SIG-M5 treated with dmso at 0.1 percent for 504 hours (cell line): ENCODE data around the gene KLHL3.
"Not testable (repeated sequence)": the region's sequence is repeated elsewhere in the genome, so short reads cannot be mapped to it uniquely, and the experiment has no call there.

ENCODE experiments used
- DNase-seq: peaks from one replicate; lab custom pipeline; 2025; ENCODE audit not compliant: unreplicated experiment; lab: John Stamatoyannopoulos, UW

KLHL3 gene, protein sequence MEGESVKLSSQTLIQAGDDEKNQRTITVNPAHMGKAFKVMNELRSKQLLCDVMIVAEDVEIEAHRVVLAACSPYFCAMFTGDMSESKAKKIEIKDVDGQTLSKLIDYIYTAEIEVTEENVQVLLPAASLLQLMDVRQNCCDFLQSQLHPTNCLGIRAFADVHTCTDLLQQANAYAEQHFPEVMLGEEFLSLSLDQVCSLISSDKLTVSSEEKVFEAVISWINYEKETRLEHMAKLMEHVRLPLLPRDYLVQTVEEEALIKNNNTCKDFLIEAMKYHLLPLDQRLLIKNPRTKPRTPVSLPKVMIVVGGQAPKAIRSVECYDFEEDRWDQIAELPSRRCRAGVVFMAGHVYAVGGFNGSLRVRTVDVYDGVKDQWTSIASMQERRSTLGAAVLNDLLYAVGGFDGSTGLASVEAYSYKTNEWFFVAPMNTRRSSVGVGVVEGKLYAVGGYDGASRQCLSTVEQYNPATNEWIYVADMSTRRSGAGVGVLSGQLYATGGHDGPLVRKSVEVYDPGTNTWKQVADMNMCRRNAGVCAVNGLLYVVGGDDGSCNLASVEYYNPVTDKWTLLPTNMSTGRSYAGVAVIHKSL

GRCh38 chr5:137735555-137736284 lies at the start of gene KLHL3:
Gene KLHL3 (minus strand): TSS chr5:137736089. CDS start chr5:137735646, 443 bp downstream.
- DNase-seq, result no peak

DNA sequence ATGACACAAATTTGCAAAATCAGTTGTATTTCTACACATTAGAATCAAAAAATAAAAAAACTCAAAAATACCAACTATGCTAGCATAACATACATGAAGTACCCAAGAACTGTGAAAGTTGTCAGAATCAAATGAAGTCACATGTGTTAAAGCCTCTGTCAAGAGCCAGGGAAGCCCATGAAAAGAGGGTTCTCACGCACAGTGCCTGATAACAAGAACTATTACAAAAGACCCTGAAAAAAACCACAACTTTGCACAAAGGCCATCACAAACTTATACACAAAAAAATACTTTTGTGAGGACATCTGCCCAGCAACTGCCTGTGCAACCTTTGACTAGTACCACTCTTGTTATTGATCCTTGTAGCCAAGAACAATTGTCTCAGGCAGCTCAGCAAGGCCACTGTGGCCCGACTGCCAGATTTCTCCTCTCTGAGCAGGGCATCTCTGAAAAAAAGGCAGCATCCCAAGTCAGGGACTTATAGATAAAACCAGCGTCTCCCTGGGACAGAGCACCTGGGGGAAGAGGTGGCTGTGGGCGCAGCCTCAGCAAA lies 47.2 kb upstream of the KLHL3 start:
- no peak for DNase-seq

DNA sequence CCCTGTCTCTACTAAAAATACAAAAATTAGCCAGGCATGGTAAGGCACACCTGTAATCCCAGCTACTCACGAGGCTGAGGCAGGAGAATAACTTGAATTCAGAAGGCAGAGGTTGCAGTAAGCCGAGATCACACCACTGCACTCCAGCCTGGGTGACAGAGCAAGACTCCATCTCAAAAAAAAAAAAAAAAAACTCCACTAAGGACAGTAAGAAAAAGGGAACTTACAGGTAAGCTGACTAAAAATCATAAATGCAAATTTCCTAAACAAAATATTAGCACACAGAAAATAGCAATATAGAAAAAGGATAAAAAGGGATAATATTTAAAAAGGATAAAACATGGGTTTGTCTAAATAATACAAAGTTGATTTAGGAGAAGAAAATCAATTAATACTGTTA lies 46.2 kb upstream of the KLHL3 start:
- no peak for DNase-seq

DNA sequence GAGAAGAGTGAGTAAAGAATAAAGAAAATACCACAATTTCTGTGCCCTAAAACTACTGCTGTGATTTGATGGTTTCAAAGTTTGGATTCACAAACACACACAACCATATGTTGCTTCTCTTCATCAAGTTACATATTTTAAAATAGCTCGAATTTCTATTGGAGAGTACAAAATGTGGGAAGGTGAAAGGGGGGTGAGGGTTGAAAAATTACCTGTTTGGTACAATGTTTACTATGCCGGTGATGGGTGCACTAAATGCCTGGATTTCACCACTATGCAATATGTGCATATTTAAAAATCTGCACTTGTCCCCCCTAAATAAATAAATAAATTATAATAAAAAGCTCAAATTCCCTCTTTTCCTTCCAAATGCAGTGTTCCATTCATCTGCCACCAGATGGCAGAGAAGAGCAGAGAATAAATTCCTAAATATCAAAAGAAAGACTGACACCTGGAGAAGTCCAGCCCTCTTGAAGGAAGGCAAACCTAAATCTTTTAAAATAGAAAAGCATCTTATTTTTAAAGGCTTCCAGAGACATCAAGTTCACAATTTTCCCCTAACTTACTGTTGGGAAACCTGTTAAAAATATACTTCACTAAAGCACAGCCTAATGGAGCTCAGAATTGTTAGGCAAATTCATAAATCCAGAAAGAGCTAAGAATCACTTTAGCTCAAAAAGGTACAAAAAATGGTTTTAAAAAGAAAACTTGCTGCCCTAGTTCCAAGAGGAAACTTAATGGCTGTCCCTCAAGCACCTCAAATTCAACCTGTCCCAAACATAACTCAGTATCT lies 43.1 kb upstream of the KLHL3 start:
- DNase-seq, result peak; percentile 40

DNA sequence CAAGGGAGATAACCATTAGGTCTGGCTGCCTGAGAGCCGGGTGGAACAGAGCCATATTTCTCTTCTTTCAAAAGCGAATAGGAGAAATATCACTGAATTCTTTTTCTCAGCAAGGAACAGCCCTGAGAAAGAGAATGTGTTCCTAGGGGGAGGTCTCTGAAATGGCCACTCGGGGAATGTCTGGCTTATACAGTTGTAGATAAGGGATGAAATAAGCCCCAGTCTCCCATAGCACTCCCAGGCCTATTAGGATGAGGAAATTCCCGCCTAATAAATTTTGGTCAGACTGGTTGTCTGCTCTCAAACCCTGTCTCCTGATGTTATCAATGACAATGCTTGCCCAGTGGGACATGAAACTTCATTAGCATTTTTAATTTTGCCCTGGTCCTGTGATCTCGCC lies 32.0 kb upstream of the KLHL3 start:
- not testable (repeated sequence) for DNase-seq

DNA sequence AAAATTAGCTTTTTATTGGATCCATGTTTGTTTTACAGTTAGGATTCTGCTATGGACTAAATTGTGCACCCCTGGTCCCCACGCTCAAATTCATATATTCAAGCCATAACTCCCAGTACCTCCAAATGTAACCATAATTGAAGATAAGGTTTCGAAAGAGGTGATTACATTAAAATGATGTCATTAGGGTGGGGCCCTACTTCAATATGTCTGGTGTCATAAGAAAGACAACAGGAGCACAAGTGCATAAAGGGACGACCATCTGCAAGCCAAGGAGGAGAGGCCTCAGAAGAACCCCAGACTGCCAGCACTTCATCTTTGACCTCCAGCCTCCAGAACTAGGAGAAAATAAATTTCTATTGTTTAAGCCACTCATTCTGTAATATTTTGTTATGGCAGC lies 25.7 kb upstream of the KLHL3 start:
- no peak for DNase-seq

DNA sequence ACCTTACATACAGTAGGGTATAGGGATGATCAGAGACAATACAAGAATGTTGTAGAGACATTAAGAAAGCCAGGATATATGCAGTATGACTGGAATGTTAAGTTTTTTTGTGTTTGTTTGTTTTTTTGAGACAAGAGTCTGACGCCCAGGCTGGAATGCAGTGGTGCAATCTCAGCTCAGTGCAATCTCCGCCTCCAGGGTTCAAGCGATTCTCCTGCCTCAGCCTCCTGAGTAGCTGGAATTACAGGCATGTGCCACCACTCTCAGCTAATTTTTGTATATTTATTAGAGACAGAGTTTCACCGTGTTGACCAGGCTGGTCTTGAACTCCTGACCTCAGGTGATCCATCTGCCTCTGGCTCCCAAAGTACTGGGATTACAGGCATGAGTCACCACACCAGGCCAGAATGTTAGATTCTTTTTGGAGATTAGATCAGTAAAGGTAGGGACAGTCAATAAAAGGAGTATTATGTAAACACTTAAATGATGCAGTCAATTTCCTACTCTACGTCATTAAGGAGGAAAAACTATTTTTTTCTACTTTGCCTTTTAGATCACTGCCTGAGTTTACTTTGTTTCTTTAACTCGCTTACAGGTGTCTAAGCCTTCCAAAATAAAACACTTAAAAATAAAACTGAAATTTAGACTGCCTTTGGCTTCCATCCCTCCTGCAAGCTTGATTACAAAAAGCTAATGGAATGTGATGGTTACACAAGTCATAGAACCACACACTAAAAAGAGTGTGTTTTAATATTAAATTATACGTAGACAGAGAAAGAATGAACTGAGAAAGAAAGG lies 25.0 kb upstream of the KLHL3 start:
- peak; percentile 30 for DNase-seq

GRCh38 chr5:137760294-137760693 lies 24.4 kb upstream of the KLHL3 start:
- no peak for DNase-seq

DNA sequence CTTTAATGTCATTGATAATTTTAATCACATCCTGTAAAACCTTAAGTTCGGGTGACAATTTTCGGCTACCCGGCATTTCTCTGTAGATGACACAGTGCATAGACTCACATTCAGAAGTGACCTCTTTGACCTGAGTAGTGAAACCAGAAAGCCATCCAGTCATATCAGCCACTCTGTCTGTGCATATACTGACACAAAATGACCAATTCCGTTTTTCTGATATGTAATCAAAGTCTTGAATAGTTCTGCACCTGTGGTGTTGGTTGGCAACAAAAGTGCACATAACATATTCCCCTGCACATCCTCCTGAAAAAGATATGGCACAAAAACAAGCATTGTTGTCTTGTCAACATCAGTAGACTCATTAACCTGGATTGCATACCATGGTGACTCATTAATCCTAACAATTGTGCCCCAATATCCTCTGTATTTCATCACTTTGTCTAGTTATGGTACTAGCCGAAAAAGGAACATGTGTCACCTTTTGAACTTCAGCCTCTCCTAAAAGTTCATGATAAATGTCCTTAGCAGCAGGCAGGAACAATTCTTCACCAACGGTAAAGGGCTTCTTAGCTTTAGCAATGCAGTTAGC lies 22.9 kb upstream of the KLHL3 start:
- DNase-seq, result no peak

- no peak for DNase-seq
Measured at GRCh38 chr5:137758121-137758520, 22.2 kb upstream of the KLHL3 start.

- DNase-seq, result no peak
Measured at GRCh38 chr5:137757634-137758033, 21.7 kb upstream of the KLHL3 start.

DNA sequence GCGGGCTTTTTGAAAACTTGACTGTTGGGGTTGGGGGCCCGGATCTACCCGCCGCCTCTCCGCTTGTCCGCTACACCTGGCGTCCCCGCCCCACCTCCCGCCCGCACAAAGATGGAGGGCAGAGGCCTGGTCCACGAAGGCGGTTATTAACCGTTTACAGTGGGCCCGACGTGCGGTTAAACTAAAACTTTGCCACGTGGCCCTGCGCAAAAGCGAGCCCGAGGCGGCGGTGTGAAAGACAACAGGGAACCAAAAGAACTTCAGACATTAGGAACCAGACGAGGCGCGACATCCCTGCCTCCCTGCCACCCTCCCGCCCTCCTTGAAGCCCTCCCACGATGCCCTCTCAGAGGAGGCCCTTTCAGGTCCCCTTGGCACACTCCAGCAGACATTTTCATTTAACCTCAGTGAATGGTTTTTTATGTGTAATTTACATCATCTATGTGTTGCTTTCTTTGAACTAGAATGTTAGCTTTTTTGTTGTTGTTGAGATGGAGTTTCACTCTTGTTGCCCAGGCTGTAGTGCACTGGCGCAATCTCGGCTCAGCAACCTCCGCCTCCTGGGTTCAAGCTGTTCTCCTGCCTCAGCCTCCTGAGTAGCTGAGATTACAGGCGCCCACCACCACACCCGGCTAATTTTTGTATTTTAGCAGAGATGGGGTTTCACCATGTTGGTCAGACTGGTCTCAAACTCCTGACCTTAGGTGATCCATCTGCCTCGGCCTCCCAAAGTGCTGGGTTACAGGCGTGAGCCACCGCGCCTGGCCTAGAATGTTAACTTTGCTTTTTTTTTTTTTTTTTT lies 19.3 kb upstream of the KLHL3 start:
- DNase-seq, result peak; percentile 52

DNA sequence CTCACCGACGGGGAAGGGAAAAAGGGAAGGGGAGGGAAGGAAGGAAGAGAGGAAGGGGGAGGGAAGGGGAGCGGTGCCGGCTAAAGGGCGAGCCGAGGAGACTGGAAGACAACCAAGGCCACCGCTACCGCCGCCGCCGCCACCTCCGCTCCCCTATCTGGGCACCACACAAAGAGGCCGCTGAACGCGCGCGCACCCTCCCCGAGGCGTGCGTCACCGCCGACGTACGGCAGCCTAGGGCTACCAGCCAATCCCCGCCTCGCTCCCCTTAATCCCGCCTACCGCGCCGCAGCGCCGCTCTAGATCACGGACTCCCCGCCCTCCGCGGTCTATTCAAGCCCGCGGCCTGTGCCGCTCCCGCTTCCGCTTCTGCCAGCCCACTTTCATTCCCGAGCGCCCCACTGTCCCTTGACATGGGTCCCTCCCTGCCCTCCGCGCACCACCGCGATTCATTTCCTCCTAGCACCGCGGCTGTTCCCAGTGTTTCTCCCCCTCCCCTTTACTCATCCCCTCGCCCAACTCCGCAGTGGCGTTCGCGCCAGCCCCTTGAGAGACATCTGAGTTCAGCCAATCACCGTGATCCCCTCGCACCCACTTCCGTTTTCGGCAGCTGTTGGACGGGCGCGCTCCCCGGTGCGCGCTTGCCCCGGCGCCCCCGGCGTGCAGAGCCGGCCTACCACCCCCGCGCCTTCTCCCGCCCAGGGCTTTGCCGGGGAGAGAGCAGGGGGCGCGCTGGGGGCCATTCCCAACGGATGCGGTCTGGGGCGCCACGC lies 18.5 kb upstream of the KLHL3 start, which contains the start of gene HNRNPA0:
HNRNPA0 (minus strand) TSS at position 176 of the 773 bp plus-strand sequence. CDS start 297 bp downstream, outside the sequence.
- peak; percentile 97 for DNase-seq

- DNase-seq, result no peak
Measured at GRCh38 chr5:137753691-137754187, 17.9 kb upstream of the KLHL3 start.

DNA sequence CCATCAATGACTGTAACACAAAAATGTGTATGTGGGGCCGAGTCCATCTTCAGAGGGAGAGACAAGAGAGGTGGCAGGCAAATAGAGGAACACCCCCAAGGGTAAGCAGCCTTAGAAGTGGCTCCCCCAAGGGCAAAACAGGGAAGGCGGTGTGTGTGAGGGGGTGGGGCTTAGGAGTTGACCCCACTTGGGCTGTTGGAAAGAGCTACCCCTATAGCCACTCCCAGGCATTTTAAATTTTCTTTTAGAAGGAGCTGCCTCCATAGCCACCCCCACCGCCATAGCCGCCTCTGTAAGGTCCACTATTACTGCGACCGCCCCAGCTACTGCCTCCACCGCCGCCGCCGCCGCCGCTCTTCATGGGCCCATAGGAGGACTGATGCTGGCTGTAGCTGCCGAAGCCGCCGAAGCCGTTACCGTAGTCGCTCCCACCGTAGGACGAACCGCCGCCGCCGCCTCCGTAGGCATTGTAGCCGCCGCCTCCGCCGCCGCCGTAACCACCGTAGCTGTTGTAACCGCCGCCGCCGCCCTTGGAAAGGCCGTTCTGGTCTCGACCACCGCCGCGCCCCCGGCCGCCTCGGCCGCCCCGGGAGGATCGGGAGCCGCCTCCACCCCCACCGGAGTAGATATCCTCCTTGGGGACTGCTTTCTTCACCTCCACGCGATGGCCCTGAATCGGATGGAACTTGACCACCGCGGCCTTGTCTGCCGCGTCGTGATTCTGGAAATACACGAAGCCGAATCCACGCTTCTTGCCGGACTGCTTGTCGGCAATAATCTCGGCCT lies 17.2 kb upstream of the KLHL3 start:
- peak; percentile 83 for DNase-seq

DNA sequence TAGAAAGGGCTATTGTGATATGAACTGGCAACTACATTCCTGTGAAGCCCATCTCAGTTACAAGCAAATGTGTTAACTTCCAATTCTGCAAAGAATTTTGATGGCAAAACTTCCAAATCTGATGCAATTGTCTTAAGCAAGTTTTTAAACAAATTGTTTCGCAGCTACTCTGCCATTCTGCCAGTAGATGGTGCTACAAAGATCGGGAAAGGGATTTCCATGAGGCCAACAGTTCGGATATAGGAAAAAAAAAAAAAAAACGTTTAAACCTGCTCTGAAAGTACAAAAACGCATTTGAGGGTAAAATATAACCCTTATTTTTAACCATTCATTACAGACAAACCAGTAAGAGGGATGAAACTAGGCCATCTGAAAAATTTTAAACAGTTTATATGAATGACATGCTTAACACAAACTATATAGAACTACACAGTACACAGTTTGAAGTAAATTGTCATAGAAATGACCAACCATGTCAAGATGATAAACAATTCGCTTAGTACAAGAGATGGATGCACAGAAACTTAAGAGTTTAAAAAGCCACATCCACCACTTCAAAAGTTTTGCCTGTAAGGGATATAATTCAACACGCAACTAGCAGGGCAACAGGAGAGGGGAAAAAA lies 16.1 kb upstream of the KLHL3 start:
- DNase-seq, result peak; percentile 78

DNA sequence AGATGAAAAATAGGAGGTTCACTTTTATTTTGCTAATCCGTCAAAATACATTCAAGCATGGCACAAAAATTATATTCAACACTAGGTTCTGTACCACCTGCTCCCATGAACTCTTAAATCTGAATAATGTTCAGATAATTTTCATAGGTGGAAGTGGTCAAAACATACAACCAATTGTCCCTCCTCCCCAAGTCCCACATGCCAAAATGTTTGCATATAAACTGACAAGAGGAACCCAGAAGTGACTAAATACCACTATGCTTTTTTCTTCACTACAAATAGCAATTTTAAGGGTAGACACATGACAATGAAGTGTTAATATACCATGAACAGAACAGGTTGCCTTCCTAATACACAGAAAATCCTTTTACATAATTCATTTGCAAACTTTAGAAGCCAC lies 14.5 kb upstream of the KLHL3 start:
- DNase-seq, result no peak
